SKM-1 (cell line): ENCODE data around the gene PLPPR3.

Source experiments
- DNase-seq: peaks from one replicate; lab custom pipeline; 2025; ENCODE audit not compliant: unreplicated experiment; lab: John Stamatoyannopoulos, UW

The PLPPR3 gene

GRCh38 chr19:810077-810855 is 11.5 kb downstream of the PLPPR3 start:
- DNase-seq = no peak

GRCh38 chr19:808423-808775 is 13.4 kb downstream of the PLPPR3 start:
- DNase-seq = no peak

GRCh38 chr19:807627-808422 is 13.9 kb downstream of the PLPPR3 start:
- DNase-seq = no peak

GRCh38 chr19:806815-807421 is 14.8 kb downstream of the PLPPR3 start:
- DNase-seq = no peak

- no peak for DNase-seq
Observed at GRCh38 chr19:805600-806550, 15.9 kb downstream of the PLPPR3 start.

GRCh38 chr19:805166-805551 is 16.6 kb downstream of the PLPPR3 start:
- DNase-seq = no peak

GRCh38 chr19:804419-805165 is 17.2 kb downstream of the PLPPR3 start:
- DNase-seq = no peak

- DNase-seq = no peak
Observed at GRCh38 chr19:803686-804418, 17.9 kb downstream of the PLPPR3 start.

- no peak for DNase-seq
Observed at GRCh38 chr19:803099-803561, 18.6 kb downstream of the PLPPR3 start.

- no peak for DNase-seq
Observed at GRCh38 chr19:802498-803098, 19.2 kb downstream of the PLPPR3 start.

- DNase-seq = no peak
Observed at GRCh38 chr19:801861-802497, 19.8 kb downstream of the PLPPR3 start.

- DNase-seq = no peak
Observed at GRCh38 chr19:801030-801860, 20.5 kb downstream of the PLPPR3 start.

- DNase-seq = no peak
Observed at GRCh38 chr19:800360-801029, 21.3 kb downstream of the PLPPR3 start.

GRCh38 chr19:799076-799881 is 22.5 kb downstream of the PLPPR3 start:
- DNase-seq = no peak

GRCh38 chr19:798415-799075 is 23.2 kb downstream of the PLPPR3 start:
- DNase-seq = no peak
